ENCODE data around the gene PPM1M.

PPM1M gene

GRCh38 chr3:52229656-52230055 lies 15.9 kb upstream of the PPM1M start:
- in situ Hi-C loops (cut with MboI; ENCODE audit: low sequenced_read_pairs) = loop anchor here (10.0 kb wide), 1 partner anchor 115 kb away; no protein-coding TSS in a partner anchor

- in situ Hi-C loops (cut with MboI; ENCODE audit: low sequenced_read_pairs) = loop anchor here (10.0 kb wide), 1 partner anchor 114 kb away; no protein-coding TSS in a partner anchor
Measured at GRCh38 chr3:52230461-52230860, 15.1 kb upstream of the PPM1M start.

GRCh38 chr3:52230889-52231499 lies 14.6 kb upstream of the PPM1M start:
- in situ Hi-C loops (cut with MboI; ENCODE audit: low sequenced_read_pairs) = loop anchor here (10.0 kb wide), 1 partner anchor 114 kb away; no protein-coding TSS in a partner anchor

- in situ Hi-C loops (cut with MboI; ENCODE audit: low sequenced_read_pairs) = loop anchor here (10.0 kb wide), 1 partner anchor 113 kb away; no protein-coding TSS in a partner anchor
Measured at GRCh38 chr3:52231502-52232278, 13.9 kb upstream of the PPM1M start.

- in situ Hi-C loops (cut with MboI; ENCODE audit: low sequenced_read_pairs) = loop anchor here (10.0 kb wide), 1 partner anchor 112 kb away; no protein-coding TSS in a partner anchor
Measured at GRCh38 chr3:52232279-52233107, 13.1 kb upstream of the PPM1M start.

- in situ Hi-C loops (cut with MboI; ENCODE audit: low sequenced_read_pairs) = loop anchor here (10.0 kb wide), 1 partner anchor 112 kb away; no protein-coding TSS in a partner anchor
Measured at GRCh38 chr3:52233108-52233591, 12.4 kb upstream of the PPM1M start.

- in situ Hi-C loops (cut with MboI; ENCODE audit: low sequenced_read_pairs) = loop anchor here (10.0 kb wide), 1 partner anchor 111 kb away; no protein-coding TSS in a partner anchor
Measured at GRCh38 chr3:52233968-52234367, 11.6 kb upstream of the PPM1M start.

GRCh38 chr3:52234516-52235447 lies 10.8 kb upstream of the PPM1M start:
- in situ Hi-C loops (cut with MboI; ENCODE audit: low sequenced_read_pairs) = loop anchor here (10.0 kb wide), 1 partner anchor 110 kb away; no protein-coding TSS in a partner anchor

- in situ Hi-C loops (cut with MboI; ENCODE audit: low sequenced_read_pairs) = loop anchor here (10.0 kb wide), 1 partner anchor 108 kb away; no protein-coding TSS in a partner anchor
Measured at GRCh38 chr3:52236424-52236886, 9.1 kb upstream of the PPM1M start.

GRCh38 chr3:52237006-52237656 lies 8.4 kb upstream of the PPM1M start:
- in situ Hi-C loops (cut with MboI; ENCODE audit: low sequenced_read_pairs) = loop anchor here (10.0 kb wide), 1 partner anchor 108 kb away; no protein-coding TSS in a partner anchor

GRCh38 chr3:52237657-52238172 lies 7.8 kb upstream of the PPM1M start:
- in situ Hi-C loops (cut with MboI; ENCODE audit: low sequenced_read_pairs) = loop anchor here (10.0 kb wide), 1 partner anchor 107 kb away; no protein-coding TSS in a partner anchor

GRCh38 chr3:52238193-52238760 lies 7.3 kb upstream of the PPM1M start:
- in situ Hi-C loops (cut with MboI; ENCODE audit: low sequenced_read_pairs) = loop anchor here (10.0 kb wide), 1 partner anchor 107 kb away; no protein-coding TSS in a partner anchor

GRCh38 chr3:52238761-52239701 lies 6.5 kb upstream of the PPM1M start, which contains the start of gene TWF2:
TSS of gene TWF2 (minus strand) at chr3:52239158. CDS start at chr3:52239016, 142 bp downstream.
- in situ Hi-C loops (cut with MboI; ENCODE audit: low sequenced_read_pairs) = loop anchor here (10.0 kb wide), 1 partner anchor 106 kb away; no protein-coding TSS in a partner anchor

GRCh38 chr3:52240059-52240885 lies 5.3 kb upstream of the PPM1M start:
- in situ Hi-C loops (cut with MboI; ENCODE audit: low sequenced_read_pairs) = no loop called here

- in situ Hi-C loops (cut with MboI; ENCODE audit: low sequenced_read_pairs) = no loop called here
Measured at GRCh38 chr3:52240886-52241370, 4.6 kb upstream of the PPM1M start.

- in situ Hi-C loops (cut with MboI; ENCODE audit: low sequenced_read_pairs) = no loop called here
Measured at GRCh38 chr3:52242039-52242438, 3.5 kb upstream of the PPM1M start.

Measured in HL-60/S4 treated with phorbol 12-myristate 13-acetate at 8.2 ng/mL for 4 days and 3 days (cell line).